CD4-positive, alpha-beta T cell (primary cell): ENCODE measurements around the gene TPCN1. TPM values are rescaled to one million over a fixed set of nuclear protein-coding genes. Genes with fewer than 3 reads are reported as not detected.

Experiments used
- ATAC-seq: fragments of 200-7000 bp; cut with Tn5 transposase; one replicate; pipeline ENCODE4 v1.10.0; 2022; ENCODE audit warnings: mild to moderate bottlenecking; ENCODE audit not compliant: poor library complexity
- CTCF ChIA-PET: fragments of 350-600 bp; sonication (Branson Sonifier 250); formaldehyde crosslinking; loops from one replicate; lab custom pipeline; 2021; ENCODE audit warnings: antibody characterized with exemption, inconsistent platforms; lab: Charles Lee
- POLR2A ChIA-PET: fragments of 350-600 bp; sonication (Branson Sonifier 250); formaldehyde crosslinking; loops from one replicate; lab custom pipeline; 2021; ENCODE audit warnings: antibody characterized with exemption, inconsistent platforms; lab: Charles Lee
- DNase-seq, 14 experiments: peaks; one replicate each; pipeline ENCODE4 v3.0.0-alpha.2; 2013 to 2020; ENCODE audit warnings: mixed read lengths in 2 of 14
- H3K27ac ChIP-seq, 2 donors: one replicate each; pipeline versions ENCODE4 v1.5.1 to v1.7.0; 2013; ENCODE audit warnings: low read length in 2 of 2, low read depth in 1 of 2, mild to moderate bottlenecking in 1 of 2
- H3K27me3 ChIP-seq, 2 experiments: 1 replicate in 1 of 2; 2 replicates in 1 of 2; pipeline versions ENCODE4 v1.6.1 to v1.7.0; 2013; ENCODE audit warnings: low read length in 2 of 2, control low read depth in 1 of 2, mild to moderate bottlenecking in 1 of 2, moderate library complexity in 1 of 2; ENCODE audit not compliant: insufficient read depth in 2 of 2, control insufficient read depth in 1 of 2
- H3K36me3 ChIP-seq: one replicate; pipeline ENCODE4 v1.6.1; 2013; ENCODE audit warnings: low read length, control low read depth; ENCODE audit not compliant: insufficient read depth
- H3K4me1 ChIP-seq: one replicate; pipeline ENCODE4 v1.6.1; 2013; ENCODE audit warnings: low read length, control low read depth; ENCODE audit not compliant: insufficient read depth
- H3K4me3 ChIP-seq: one replicate; pipeline ENCODE4 v1.5.1; 2013; ENCODE audit warnings: mild to moderate bottlenecking, low read length, moderate library complexity
- H3K9me3 ChIP-seq, 2 experiments: 1 replicate in 1 of 2; 2 replicates in 1 of 2; pipeline versions ENCODE4 v1.6.1 to v1.7.0; 2013; ENCODE audit warnings: low read length in 2 of 2, mild to moderate bottlenecking in 2 of 2, control low read depth in 1 of 2, moderate library complexity in 1 of 2; ENCODE audit not compliant: control insufficient read depth in 1 of 2, insufficient read depth in 1 of 2
- H3K27ac Mint-ChIP-seq: one replicate; pipeline ENCODE4 v1.8.0; 2020; ENCODE audit warnings: mixed read lengths
- H3K27me3 Mint-ChIP-seq: one replicate; pipeline ENCODE4 v1.8.0; 2021; ENCODE audit warnings: mixed read lengths
- H3K36me3 Mint-ChIP-seq: one replicate; pipeline ENCODE4 v1.8.0; 2021; ENCODE audit warnings: low read depth, mixed read lengths
- H3K4me1 Mint-ChIP-seq: one replicate; pipeline ENCODE4 v1.8.0; 2021; ENCODE audit warnings: low read depth, mixed read lengths
- H3K4me3 Mint-ChIP-seq: one replicate; pipeline ENCODE4 v1.8.0; 2020; ENCODE audit warnings: mild to moderate bottlenecking, mixed read lengths
- H3K9me3 Mint-ChIP-seq: one replicate; pipeline ENCODE4 v1.8.0; 2020; ENCODE audit warnings: mixed read lengths
- intact Hi-C, 2 experiments: fragments of 100-400 bp; cut with DNase I in 1 of 2; cut with micrococcal nuclease in 1 of 2; formaldehyde crosslinking; loops; one replicate each; pipeline versions ENCODE4 v1.15.1 to v1.9.0; 2023 to 2025; cut with DNase I, micrococcal nuclease
- total RNA-seq, 174 experiments: library from RNA in 2 of 174; stranded (reverse) in 2 of 174; gene quantifications; one replicate each; pipeline ENCODE4 v1.2.3 and lab custom pipeline; 2021 to 2026
- TF ChIP-seq, protein P1 (sequence below): fragments of 200-600 bp; IDR thresholded peaks from one replicate; pipeline ENCODE4 v1.8.0; 2022; ENCODE audit warnings: antibody characterized with exemption, mild to moderate bottlenecking

TPCN1 gene
- total RNA-seq, 2 experiments from 2014 or later: 52.4 to 59.7 TPM

DNA sequence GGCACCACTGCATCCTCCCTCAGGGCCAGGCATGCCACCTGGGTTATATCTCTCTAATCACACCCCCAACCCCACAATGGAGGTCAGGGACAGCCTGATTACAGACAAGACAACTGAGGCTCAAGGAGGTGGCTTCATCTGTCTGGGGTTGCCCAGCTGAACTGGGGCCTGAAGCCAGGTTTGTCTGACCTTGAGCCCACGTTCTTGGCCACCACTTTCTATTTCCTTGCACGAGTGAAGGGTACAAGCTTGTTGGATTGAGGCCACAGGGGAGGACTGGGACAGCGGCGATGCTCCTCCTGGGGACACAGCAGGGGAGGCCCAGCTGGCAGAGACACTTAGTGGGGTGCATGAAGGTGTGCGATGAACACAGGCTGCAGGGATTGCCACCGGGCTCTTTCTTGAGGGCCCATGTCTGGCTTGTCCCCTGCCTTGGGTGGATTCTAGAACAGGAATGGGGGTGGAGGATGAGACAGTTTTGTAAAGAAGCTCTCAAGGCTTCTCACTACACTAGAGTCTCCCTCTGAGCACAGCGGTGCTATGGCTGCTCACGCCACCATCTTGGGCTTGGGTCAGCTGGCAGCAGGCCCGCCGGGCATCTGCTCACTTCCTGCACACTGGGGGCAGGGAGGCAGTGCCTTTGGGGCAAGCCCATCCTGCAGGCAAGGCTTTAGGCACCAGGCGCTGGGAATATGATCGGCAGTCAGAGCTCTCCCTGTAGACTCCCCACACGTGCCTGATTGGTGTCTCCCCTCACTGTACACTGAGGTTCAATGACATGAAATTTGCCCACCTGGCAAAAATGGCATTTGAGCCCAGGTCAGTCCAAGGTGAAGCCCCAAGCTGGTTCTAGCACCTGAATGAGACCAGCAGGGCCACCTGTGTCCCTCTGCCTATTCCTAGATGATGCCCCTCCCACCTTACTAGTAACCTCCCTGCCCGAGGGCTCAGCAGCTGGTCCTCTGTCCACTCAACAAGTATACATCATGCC is 19.8 kb upstream of the TPCN1 start:
- DNase-seq: no peak
- TF ChIP-seq, protein P1, sequence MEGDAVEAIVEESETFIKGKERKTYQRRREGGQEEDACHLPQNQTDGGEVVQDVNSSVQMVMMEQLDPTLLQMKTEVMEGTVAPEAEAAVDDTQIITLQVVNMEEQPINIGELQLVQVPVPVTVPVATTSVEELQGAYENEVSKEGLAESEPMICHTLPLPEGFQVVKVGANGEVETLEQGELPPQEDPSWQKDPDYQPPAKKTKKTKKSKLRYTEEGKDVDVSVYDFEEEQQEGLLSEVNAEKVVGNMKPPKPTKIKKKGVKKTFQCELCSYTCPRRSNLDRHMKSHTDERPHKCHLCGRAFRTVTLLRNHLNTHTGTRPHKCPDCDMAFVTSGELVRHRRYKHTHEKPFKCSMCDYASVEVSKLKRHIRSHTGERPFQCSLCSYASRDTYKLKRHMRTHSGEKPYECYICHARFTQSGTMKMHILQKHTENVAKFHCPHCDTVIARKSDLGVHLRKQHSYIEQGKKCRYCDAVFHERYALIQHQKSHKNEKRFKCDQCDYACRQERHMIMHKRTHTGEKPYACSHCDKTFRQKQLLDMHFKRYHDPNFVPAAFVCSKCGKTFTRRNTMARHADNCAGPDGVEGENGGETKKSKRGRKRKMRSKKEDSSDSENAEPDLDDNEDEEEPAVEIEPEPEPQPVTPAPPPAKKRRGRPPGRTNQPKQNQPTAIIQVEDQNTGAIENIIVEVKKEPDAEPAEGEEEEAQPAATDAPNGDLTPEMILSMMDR: no peak
- H3K9me3 ChIP-seq: peaks cover 0 to 4% of the 10 kb centered on the region in 2 experiments
- Mint-ChIP-seq H3K27me3 (no peaks in the 10 kb centered on the region), H3K4me1 (no peaks in the 10 kb centered on the region), H3K4me3 (no peak overlapping the region), H3K36me3 (no peaks in the 10 kb centered on the region), H3K9me3 (no peaks in the 10 kb centered on the region), H3K27ac (no peak overlapping the region)
- ChIA-PET POLR2A (interaction anchor here (0.6 kb wide), 1 partner anchor 16 kb away, joined by 3 read pairs; the partner anchor contains the start of gene DDX54), CTCF (no interaction called here)
- no peaks in the 10 kb centered on the region for H3K36me3 ChIP-seq
- no peak overlapping the region for H3K4me3 ChIP-seq
- H3K4me1 ChIP-seq: peaks cover 6% of the 10 kb centered on the region
- intact Hi-C loops: no loop called here
- no peak overlapping the region for H3K27ac ChIP-seq
- no peak for ATAC-seq
- H3K27me3 ChIP-seq: no peaks in the 10 kb centered on the region

DNA sequence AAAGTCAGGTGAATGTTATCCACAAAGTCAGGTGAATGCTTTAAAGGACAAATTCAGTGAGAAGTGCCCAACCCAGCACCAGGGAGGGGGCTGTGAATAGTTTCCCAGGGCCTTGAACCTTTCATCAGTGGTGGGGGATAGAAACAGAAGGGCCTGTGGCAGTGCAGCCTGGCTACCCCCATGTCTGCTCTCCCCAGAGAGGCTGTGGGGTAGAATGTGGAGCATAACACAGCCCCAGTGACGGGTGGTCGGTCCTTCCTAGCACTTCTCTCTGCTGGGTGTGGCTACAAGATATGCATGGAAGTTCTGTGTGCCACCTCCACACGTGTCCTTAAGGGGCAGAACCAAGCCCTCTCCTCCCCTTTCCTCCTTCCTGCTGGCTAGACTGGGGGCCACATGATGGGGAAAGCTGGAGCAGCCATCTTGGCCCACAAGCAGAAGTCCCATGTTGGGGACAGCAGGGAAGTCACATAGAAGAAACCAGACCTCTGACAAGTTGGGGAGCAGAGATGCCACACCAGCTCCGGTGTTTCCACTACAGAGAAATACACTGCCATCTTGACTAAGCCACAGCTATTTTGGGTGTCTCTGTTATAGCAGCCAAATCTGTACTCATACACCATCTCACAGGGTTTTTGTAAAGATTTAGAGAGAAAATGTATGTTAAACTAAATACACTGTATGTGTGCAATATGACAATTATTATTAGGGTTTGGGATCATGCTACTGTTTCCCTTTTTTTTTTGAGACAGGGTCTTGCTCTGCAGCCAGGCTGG is 18.8 kb upstream of the TPCN1 start:
- Mint-ChIP-seq H3K27me3 (no peaks in the 10 kb centered on the region), H3K4me3 (no peak overlapping the region), H3K27ac (no peak overlapping the region), H3K4me1 (peaks cover 4% of the 10 kb centered on the region), H3K9me3 (no peaks in the 10 kb centered on the region), H3K36me3 (no peaks in the 10 kb centered on the region)
- ChIA-PET CTCF (no interaction called here), POLR2A (no interaction called here)
- TF ChIP-seq, protein P1: no peak
- DNase-seq: no peak
- Histone ChIP-seq H3K9me3 (peaks cover 0 to 4% of the 10 kb centered on the region in 2 experiments), H3K4me1 (peaks cover 3% of the 10 kb centered on the region), H3K27me3 (no peaks in the 10 kb centered on the region), H3K4me3 (no peak overlapping the region), H3K36me3 (no peaks in the 10 kb centered on the region), H3K27ac (no peak overlapping the region)
- intact Hi-C loops: no loop called here
- no peak for ATAC-seq

DNA sequence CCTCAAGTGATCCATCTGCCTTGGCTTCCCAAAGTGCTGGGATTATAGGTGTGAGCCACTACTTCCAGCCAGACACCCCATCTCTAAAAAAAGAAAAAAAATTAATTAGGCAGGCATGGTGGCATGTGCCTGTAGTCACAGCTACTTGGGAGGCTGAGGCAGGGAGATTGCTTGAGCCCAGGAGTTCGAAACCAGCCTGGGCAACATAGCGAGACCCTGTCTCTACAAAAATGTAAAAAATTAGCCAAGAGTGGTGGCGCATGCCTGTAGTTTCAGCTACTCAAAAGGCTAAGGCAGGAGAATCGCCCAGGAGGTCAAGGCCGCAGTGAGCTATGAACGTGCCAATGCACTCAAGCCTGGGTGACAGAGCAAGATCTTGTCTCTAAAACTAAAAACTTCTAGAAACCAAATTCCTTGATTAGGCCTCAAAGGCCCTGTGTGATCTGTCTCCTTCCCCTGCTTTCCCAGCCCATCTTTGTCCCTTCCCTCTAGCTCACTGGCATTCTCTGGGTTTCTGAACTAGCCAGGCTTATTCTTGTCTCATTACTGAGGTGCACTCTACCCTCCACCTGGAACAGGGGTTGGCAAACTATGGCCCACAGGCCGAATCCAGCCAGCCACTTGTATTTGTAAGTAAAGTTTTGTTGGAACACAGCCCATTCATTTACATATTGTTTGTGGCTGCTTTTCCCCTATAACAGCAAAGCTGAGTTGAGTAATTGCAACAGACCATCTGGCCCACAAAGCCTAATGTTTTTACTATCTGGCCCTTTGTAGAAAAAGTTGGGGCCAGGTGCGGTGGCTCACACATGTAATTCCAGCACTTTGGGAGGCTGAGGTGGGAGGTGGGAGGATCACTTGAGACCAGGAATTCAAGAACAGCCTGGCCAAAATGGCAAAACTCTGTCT is 17.2 kb upstream of the TPCN1 start:
- TF ChIP-seq, protein P1: no peak
- H3K9me3 Mint-ChIP-seq: no peaks in the 10 kb centered on the region
- no peak overlapping the region for H3K4me3 ChIP-seq
- H3K36me3 ChIP-seq: no peaks in the 10 kb centered on the region
- H3K27me3 Mint-ChIP-seq: no peaks in the 10 kb centered on the region
- no peak overlapping the region for H3K27ac ChIP-seq
- no peaks in the 10 kb centered on the region for H3K27me3 ChIP-seq
- peaks cover 20% of the 10 kb centered on the region for H3K4me1 Mint-ChIP-seq
- H3K4me3 Mint-ChIP-seq: no peak overlapping the region
- no peaks in the 10 kb centered on the region for H3K36me3 Mint-ChIP-seq
- ChIA-PET CTCF (no interaction called here), POLR2A (no interaction called here)
- H3K27ac Mint-ChIP-seq: no peak overlapping the region
- H3K4me1 ChIP-seq: peaks cover 19% of the 10 kb centered on the region
- intact Hi-C loops: no loop called here
- peaks cover 0 to 4% of the 10 kb centered on the region in 2 experiments for H3K9me3 ChIP-seq
- no peak for ATAC-seq
- no peak for DNase-seq
